Tibial artery (tissue), 4 donors: ENCODE measurements around the gene PRKRIP1.
A peak's percentile ranks its signal among the peaks of the same experiment; 100 is the strongest.
"Not testable (repeated sequence)": the region's sequence is repeated elsewhere in the genome, so short reads cannot be mapped to it uniquely, and the experiment has no call there.

Source experiments
- DNase-seq, 2 donors: peaks; one replicate each; pipeline ENCODE4 v3.0.0-alpha.2; 2019
- H3K27ac ChIP-seq, 2 donors: fragments of 200-600 bp; sonication (generic) in 1 of 2; 1 replicate in 1 of 2; 2 replicates in 1 of 2; pipeline ENCODE4 v1.5.1; 2018 to 2019; ENCODE audit warnings: mild to moderate bottlenecking in 1 of 2
- H3K27me3 ChIP-seq, 2 donors: fragments of 200-600 bp; sonication (generic) in 1 of 2; one replicate each; pipeline versions ENCODE4 v1.5.1 to v1.6.0; 2016 to 2019
- H3K36me3 ChIP-seq, 3 donors: fragments of 200-600 bp; sonication (generic) in 2 of 3; one replicate each; pipeline ENCODE4 v1.5.1; 2016 to 2019; ENCODE audit warnings: mild to moderate bottlenecking in 2 of 3
- H3K4me1 ChIP-seq, 4 donors: fragments of 200-600 bp; sonication (generic) in 2 of 4; 1 replicate in 3 of 4; 2 replicates in 1 of 4; pipeline ENCODE4 v1.5.1; 2016 to 2019
- H3K4me3 ChIP-seq, 2 donors: fragments of 200-600 bp; sonication (generic) in 1 of 2; 1 replicate in 1 of 2; 2 replicates in 1 of 2; pipeline ENCODE4 v1.5.1; 2018 to 2019; ENCODE audit warnings: mild to moderate bottlenecking in 2 of 2
- H3K9me3 ChIP-seq, 3 donors: fragments of 200-600 bp; sonication (generic) in 1 of 3; one replicate each; pipeline ENCODE4 v1.5.1; 2016 to 2019
- intact Hi-C: fragments of 100-400 bp; cut with DNase I; formaldehyde crosslinking; loops from one replicate; pipeline ENCODE4 v1.15.0; 2023; ENCODE audit warnings: low total_unique reads
- TF ChIP-seq, protein P1 (sequence below), 2 experiments: fragments of 200-600 bp in 1 of 2; fragments of 450-650 bp in 1 of 2; IDR thresholded peaks; one replicate each; pipeline ENCODE4 v1.5.1; 2017 to 2019; ENCODE audit warnings: antibody characterized with exemption in 2 of 2, mild to moderate bottlenecking in 1 of 2, moderate library complexity in 1 of 2

The PRKRIP1 gene

DNA sequence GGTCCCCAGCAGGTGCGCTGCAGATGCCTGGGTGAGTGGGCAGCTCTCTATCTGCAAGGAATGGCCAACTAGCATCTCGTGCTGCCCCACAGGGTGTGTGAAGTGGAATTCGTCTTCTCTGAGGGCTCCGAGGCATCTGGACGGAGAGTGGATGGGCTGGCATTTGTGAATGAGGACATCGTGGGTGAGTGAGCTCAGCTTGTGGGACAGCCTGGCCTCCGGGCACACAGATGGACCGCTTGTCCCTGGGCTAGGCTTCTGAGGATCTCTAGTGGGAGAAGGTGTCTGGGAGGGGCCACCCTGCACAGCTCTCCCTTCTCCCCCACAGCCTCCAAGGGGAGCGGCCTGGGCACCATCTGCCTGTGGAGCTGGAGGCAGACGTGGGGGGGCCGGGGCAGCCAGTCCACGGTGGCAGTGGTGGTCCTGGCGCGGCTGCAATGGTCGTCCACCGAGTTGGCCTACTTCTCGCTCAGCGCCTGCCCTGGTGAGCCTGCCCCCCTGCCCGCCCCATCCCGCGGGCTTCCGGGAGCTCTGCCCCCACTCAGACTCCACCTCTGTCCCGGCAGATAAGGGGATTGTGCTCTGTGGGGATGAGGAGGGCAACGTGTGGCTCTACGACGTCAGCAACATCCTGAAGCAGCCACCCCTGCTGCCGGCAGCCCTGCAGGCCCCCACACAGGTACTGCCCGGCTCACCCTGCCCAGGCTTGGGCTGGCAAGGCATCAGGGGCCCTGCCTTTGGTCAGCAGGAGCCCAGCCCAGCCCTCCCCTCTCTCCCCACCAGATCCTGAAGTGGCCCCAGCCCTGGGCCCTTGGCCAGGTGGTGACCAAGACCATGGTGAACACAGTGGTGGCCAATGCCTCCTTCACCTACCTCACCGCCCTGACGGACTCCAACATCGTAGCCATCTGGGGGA is 76.2 kb downstream of the PRKRIP1 start:
- Histone ChIP-seq H3K27me3 (no peaks in the 10 kb centered on the region), H3K9me3 (no peaks in the 10 kb centered on the region), H3K36me3 (peaks cover 5 to 72% (median 26%) of the 10 kb centered on the region in 3 donors), H3K4me1 (peaks cover 0 to 12% (median 0%) of the 10 kb centered on the region in 4 donors), H3K27ac (no peak overlapping the region), H3K4me3 (no peak overlapping the region)
- TF ChIP-seq, protein P1, sequence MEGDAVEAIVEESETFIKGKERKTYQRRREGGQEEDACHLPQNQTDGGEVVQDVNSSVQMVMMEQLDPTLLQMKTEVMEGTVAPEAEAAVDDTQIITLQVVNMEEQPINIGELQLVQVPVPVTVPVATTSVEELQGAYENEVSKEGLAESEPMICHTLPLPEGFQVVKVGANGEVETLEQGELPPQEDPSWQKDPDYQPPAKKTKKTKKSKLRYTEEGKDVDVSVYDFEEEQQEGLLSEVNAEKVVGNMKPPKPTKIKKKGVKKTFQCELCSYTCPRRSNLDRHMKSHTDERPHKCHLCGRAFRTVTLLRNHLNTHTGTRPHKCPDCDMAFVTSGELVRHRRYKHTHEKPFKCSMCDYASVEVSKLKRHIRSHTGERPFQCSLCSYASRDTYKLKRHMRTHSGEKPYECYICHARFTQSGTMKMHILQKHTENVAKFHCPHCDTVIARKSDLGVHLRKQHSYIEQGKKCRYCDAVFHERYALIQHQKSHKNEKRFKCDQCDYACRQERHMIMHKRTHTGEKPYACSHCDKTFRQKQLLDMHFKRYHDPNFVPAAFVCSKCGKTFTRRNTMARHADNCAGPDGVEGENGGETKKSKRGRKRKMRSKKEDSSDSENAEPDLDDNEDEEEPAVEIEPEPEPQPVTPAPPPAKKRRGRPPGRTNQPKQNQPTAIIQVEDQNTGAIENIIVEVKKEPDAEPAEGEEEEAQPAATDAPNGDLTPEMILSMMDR (IDR thresholded peaks at IDR 0.05): no peak
- intact Hi-C loops: no loop called here
- DNase-seq: peak; percentile 9 to 57

DNA sequence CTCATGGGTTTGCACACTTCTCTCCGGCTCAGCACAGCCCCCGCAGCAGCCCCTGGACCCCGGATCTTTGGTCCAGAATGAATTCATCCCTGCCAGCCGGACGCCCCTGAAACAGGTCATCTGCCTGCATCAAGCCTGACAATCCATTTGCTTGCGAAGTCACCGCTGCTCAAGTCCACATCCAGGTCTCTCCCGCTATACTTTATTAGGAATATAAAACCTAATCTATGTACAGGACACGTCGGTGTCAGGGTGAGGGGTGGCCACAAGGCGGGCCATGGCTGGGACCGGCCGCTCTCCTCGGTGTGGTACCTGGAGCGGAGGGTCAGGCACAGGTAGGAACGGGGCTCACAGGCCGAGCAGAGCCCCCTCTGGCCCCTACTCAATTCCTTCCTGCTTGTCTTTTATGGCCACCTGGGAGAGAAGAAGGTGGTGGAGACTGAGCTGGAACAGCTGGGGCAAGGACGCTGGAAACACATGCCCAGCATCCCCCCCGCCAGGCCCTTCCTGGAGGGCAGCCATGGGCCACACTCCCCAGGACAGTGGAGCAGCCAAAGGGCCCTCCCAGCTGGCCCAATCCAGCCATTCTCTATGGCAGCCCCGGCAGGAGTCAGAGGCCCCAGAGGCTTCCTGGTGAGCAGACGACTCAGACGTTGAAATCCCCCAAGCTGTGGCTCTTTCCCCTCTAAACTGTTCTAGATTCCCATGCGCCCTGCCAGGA is 77.3 kb downstream of the PRKRIP1 start:
- Histone ChIP-seq H3K36me3 (peaks cover 5 to 64% (median 23%) of the 10 kb centered on the region in 3 donors), H3K4me1 (peaks cover 0 to 12% (median 0%) of the 10 kb centered on the region in 4 donors), H3K27me3 (no peaks in the 10 kb centered on the region), H3K27ac (no peak overlapping the region), H3K9me3 (no peaks in the 10 kb centered on the region), H3K4me3 (no peak overlapping the region)
- peak; percentile 18 to 59 for DNase-seq
- intact Hi-C loops: no loop called here
- TF ChIP-seq, protein P1 (IDR thresholded peaks at IDR 0.05): no peak

DNA sequence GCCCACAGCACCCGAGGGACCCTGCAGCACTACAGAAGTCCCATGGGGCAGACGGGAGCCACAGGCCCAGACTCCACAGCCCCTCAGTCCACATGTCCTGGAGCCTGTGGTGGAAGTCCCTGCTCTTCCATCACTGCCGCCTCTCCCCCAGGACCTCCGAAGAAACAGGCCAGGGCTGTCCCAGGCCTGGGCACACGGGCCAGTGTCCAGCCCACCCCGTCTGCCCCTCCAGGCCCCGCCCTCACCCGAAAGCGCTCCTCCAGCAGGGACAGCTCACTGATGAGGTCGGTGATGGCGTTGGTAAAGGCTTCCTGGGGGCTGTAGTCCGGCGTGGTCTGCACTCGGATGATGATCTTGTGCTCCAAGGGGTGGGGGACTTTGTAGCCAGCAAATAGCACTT is 78.0 kb downstream of the PRKRIP1 start:
- H3K27ac ChIP-seq, H3K4me1 ChIP-seq: not testable (repeated sequence)

DNA sequence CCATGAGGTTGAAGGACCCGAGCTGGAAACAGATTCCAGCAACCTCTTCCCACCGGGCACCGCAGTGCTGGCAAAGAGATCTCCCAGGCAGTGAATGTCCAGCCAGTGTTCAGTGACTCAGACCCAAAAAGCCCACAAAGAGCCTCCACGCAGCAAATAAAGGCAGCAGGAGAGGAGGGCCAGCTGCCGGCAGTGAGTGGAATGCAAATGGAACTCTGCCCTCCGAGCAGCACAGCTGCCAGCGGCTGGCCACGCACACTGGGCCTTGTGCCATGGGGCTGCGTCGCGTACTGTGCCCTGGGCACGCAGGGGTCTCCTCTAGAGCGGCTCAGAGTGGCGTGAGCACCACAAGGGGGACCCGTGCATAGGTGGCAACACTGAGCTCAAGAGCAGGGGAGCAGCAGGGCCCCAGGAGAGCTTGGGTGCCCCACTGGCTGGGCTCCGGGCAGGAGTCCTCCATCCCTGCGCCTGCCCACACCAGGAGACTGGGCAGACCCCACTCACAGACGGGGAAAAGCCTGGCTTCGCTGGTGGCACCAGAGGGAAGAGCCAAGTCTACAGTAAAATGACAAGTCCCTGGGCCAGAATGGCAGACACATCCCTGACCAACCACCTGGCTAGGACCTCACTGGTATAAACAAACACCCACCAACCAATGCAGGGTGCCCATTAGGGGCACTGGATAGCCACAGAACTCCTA is 78.7 kb downstream of the PRKRIP1 start:
- intact Hi-C loops, H3K27ac ChIP-seq, H3K4me3 ChIP-seq, H3K9me3 ChIP-seq, H3K4me1 ChIP-seq, H3K27me3 ChIP-seq: not testable (repeated sequence)
- peaks cover 5 to 49% (median 23%) of the 10 kb centered on the region in 3 donors for H3K36me3 ChIP-seq
- DNase-seq: peak; percentile 6 to 48

More for the DNA sequence above, 78.0 kb downstream of the PRKRIP1 start:
- H3K4me3 ChIP-seq, intact Hi-C loops, H3K9me3 ChIP-seq, H3K27me3 ChIP-seq: not testable (repeated sequence)
- DNase-seq: peak in 1 of 2 donors; percentile 53
- H3K36me3 ChIP-seq: peaks cover 5 to 57% (median 23%) of the 10 kb centered on the region in 3 donors
